Measurements from ENCODE around the gene SMARCB1.

Gene SMARCB1

GRCh38 chr22:23767673-23768548, 18.9 kb upstream of the SMARCB1 start, which contains the start of gene CHCHD10:
TSS of gene CHCHD10 (minus strand) at chr22:23767972. CDS start at chr22:23767874, 98 bp downstream.
- H3K9me3 Mint-ChIP-seq: no peaks in the 10 kb centered on the region
- DNase-seq (ENCODE audit: low spot score in 2 of 2) (peak; percentile 72 to 84), ATAC-seq (ENCODE audit: low read depth) (peak; percentile 71)
- no peaks in the 10 kb centered on the region for H3K27me3 Mint-ChIP-seq
- H3K4me3 Mint-ChIP-seq: peak within 1 kb of the TSS; percentile 88
- H3K36me3 Mint-ChIP-seq: no peaks in the 10 kb centered on the region
- peak within 1 kb of the TSS; percentile 75 for H3K27ac Mint-ChIP-seq
- H3K4me1 Mint-ChIP-seq: peaks cover 43% of the 10 kb centered on the region

GRCh38 chr22:23769321-23769965, 17.3 kb upstream of the SMARCB1 start:
- no peaks in the 10 kb centered on the region for H3K9me3 Mint-ChIP-seq
- H3K36me3 Mint-ChIP-seq: no peaks in the 10 kb centered on the region
- DNase-seq (ENCODE audit: low spot score in 2 of 2) (no peak), ATAC-seq (ENCODE audit: low read depth) (no peak)
- no peak overlapping the region for H3K27ac Mint-ChIP-seq
- peak overlapping the region; percentile 38 for H3K4me3 Mint-ChIP-seq
- no peaks in the 10 kb centered on the region for H3K27me3 Mint-ChIP-seq
- H3K4me1 Mint-ChIP-seq: peaks cover 37% of the 10 kb centered on the region

GRCh38 chr22:23772315-23772648, 14.5 kb upstream of the SMARCB1 start:
- no peak for ATAC-seq (ENCODE audit: low read depth)
- Mint-ChIP-seq H3K9me3 (no peaks in the 10 kb centered on the region), H3K27me3 (no peaks in the 10 kb centered on the region), H3K27ac (no peak overlapping the region), H3K4me1 (peaks cover 29% of the 10 kb centered on the region), H3K36me3 (no peaks in the 10 kb centered on the region), H3K4me3 (peak overlapping the region; percentile 79)
- no peak for DNase-seq (ENCODE audit: low spot score in 2 of 2)

GRCh38 chr22:23772649-23773473, 13.9 kb upstream of the SMARCB1 start, which contains the start of gene MMP11:
TSS of gene MMP11 (plus strand) at chr22:23772849. CDS start at chr22:23772871, 22 bp downstream.
- ATAC-seq (ENCODE audit: low read depth) (peak; percentile 44), DNase-seq (ENCODE audit: low spot score in 2 of 2) (peak in 1 of 2 donors; percentile 30)
- H3K36me3 Mint-ChIP-seq: no peaks in the 10 kb centered on the region
- no peaks in the 10 kb centered on the region for H3K27me3 Mint-ChIP-seq
- peak within 1 kb of the TSS; percentile 79 for H3K4me3 Mint-ChIP-seq
- no peaks in the 10 kb centered on the region for H3K9me3 Mint-ChIP-seq
- H3K4me1 Mint-ChIP-seq: peaks cover 29% of the 10 kb centered on the region
- no peak within 1 kb of the TSS for H3K27ac Mint-ChIP-seq

GRCh38 chr22:23773483-23774113, 13.2 kb upstream of the SMARCB1 start:
- H3K27me3 Mint-ChIP-seq: no peaks in the 10 kb centered on the region
- H3K36me3 Mint-ChIP-seq: no peaks in the 10 kb centered on the region
- no peak overlapping the region for H3K27ac Mint-ChIP-seq
- H3K4me3 Mint-ChIP-seq: peak overlapping the region; percentile 67
- no peaks in the 10 kb centered on the region for H3K9me3 Mint-ChIP-seq
- no peak for DNase-seq (ENCODE audit: low spot score in 2 of 2)
- ATAC-seq (ENCODE audit: low read depth): no peak
- H3K4me1 Mint-ChIP-seq: peaks cover 26% of the 10 kb centered on the region

- no peaks in the 10 kb centered on the region for H3K9me3 Mint-ChIP-seq
- no peaks in the 10 kb centered on the region for H3K36me3 Mint-ChIP-seq
- no peak for ATAC-seq (ENCODE audit: low read depth)
- H3K4me1 Mint-ChIP-seq: peaks cover 23% of the 10 kb centered on the region
- H3K27me3 Mint-ChIP-seq: no peaks in the 10 kb centered on the region
- no peak overlapping the region for H3K27ac Mint-ChIP-seq
- DNase-seq (ENCODE audit: low spot score in 2 of 2): no peak
- no peak overlapping the region for H3K4me3 Mint-ChIP-seq
Measured at GRCh38 chr22:23774114-23774921, 12.4 kb upstream of the SMARCB1 start.

GRCh38 chr22:23774922-23775436, 11.8 kb upstream of the SMARCB1 start:
- Mint-ChIP-seq H3K4me3 (no peak overlapping the region), H3K4me1 (peaks cover 20% of the 10 kb centered on the region), H3K9me3 (no peaks in the 10 kb centered on the region), H3K36me3 (peaks cover 3% of the 10 kb centered on the region), H3K27ac (no peak overlapping the region), H3K27me3 (no peaks in the 10 kb centered on the region)
- DNase-seq (ENCODE audit: low spot score in 2 of 2): no peak
- ATAC-seq (ENCODE audit: low read depth): no peak

GRCh38 chr22:23775779-23776375, 10.9 kb upstream of the SMARCB1 start:
- H3K4me3 Mint-ChIP-seq: no peak overlapping the region
- peaks cover 20% of the 10 kb centered on the region for H3K4me1 Mint-ChIP-seq
- no peaks in the 10 kb centered on the region for H3K27me3 Mint-ChIP-seq
- H3K36me3 Mint-ChIP-seq: peaks cover 3% of the 10 kb centered on the region
- DNase-seq (ENCODE audit: low spot score in 2 of 2): no peak
- no peaks in the 10 kb centered on the region for H3K9me3 Mint-ChIP-seq
- H3K27ac Mint-ChIP-seq: peak overlapping the region; percentile 31
- ATAC-seq (ENCODE audit: low read depth): no peak

GRCh38 chr22:23777776-23778576, 8.8 kb upstream of the SMARCB1 start:
- ATAC-seq (ENCODE audit: low read depth): no peak
- no peak overlapping the region for H3K4me3 Mint-ChIP-seq
- DNase-seq (ENCODE audit: low spot score in 2 of 2): no peak
- H3K4me1 Mint-ChIP-seq: peaks cover 11% of the 10 kb centered on the region
- H3K36me3 Mint-ChIP-seq: peaks cover 5% of the 10 kb centered on the region
- no peak overlapping the region for H3K27ac Mint-ChIP-seq
- H3K27me3 Mint-ChIP-seq: no peaks in the 10 kb centered on the region
- no peaks in the 10 kb centered on the region for H3K9me3 Mint-ChIP-seq

- H3K9me3 Mint-ChIP-seq: no peaks in the 10 kb centered on the region
- H3K27me3 Mint-ChIP-seq: no peaks in the 10 kb centered on the region
- ATAC-seq (ENCODE audit: low read depth): no peak
- no peak overlapping the region for H3K4me3 Mint-ChIP-seq
- H3K27ac Mint-ChIP-seq: no peak overlapping the region
- no peak for DNase-seq (ENCODE audit: low spot score in 2 of 2)
- H3K36me3 Mint-ChIP-seq: peaks cover 5% of the 10 kb centered on the region
- peaks cover 5% of the 10 kb centered on the region for H3K4me1 Mint-ChIP-seq
Measured at GRCh38 chr22:23778577-23778900, 8.2 kb upstream of the SMARCB1 start.

- ATAC-seq (ENCODE audit: low read depth): no peak
- H3K27me3 Mint-ChIP-seq: no peaks in the 10 kb centered on the region
- H3K4me1 Mint-ChIP-seq: peaks cover 5% of the 10 kb centered on the region
- H3K36me3 Mint-ChIP-seq: peaks cover 5% of the 10 kb centered on the region
- no peak for DNase-seq (ENCODE audit: low spot score in 2 of 2)
- H3K9me3 Mint-ChIP-seq: no peaks in the 10 kb centered on the region
- no peak overlapping the region for H3K4me3 Mint-ChIP-seq
- no peak overlapping the region for H3K27ac Mint-ChIP-seq
Measured at GRCh38 chr22:23779083-23779482, 7.7 kb upstream of the SMARCB1 start.

GRCh38 chr22:23779731-23780130, 7.0 kb upstream of the SMARCB1 start:
- Mint-ChIP-seq H3K4me3 (no peak overlapping the region), H3K9me3 (no peaks in the 10 kb centered on the region), H3K36me3 (peaks cover 5% of the 10 kb centered on the region), H3K4me1 (peaks cover 7% of the 10 kb centered on the region), H3K27me3 (no peaks in the 10 kb centered on the region), H3K27ac (no peak overlapping the region)
- DNase-seq (ENCODE audit: low spot score in 2 of 2): no peak
- no peak for ATAC-seq (ENCODE audit: low read depth)

All from memory B cell (primary cell).